Bronchial epithelial cell (primary cell): ENCODE data around the gene GPR153. TPM values are rescaled to one million over a fixed set of nuclear protein-coding genes. Genes with fewer than 3 reads are reported as not detected.

Experiments
- DNase-seq: peaks from one replicate; pipeline ENCODE4 v3.0.0-alpha.2; 2010; ENCODE audit warnings: low read depth
- FAIRE-seq: peaks from 2 replicates; lab custom pipeline; 2011; peaks lifted over from hg19 to GRCh38; lab: Jason Lieb, UNC
- H3K27me3 ChIP-seq: 2 replicates; pipeline ENCODE4 v1.5.1; 2011; ENCODE audit warnings: low read length; ENCODE audit not compliant: control insufficient read depth, insufficient read depth
- H3K36me3 ChIP-seq: 2 replicates; pipeline ENCODE4 v1.5.1; 2011; ENCODE audit warnings: low read length; ENCODE audit not compliant: control insufficient read depth, insufficient read depth
- H3K4me3 ChIP-seq: 2 replicates; pipeline ENCODE4 v1.5.1; 2011; ENCODE audit warnings: mild to moderate bottlenecking, low read depth, low read length, control low read depth
- CTCF ChIP-seq: IDR thresholded peaks from 2 replicates; pipeline ENCODE4 v1.5.1; 2011; ENCODE audit warnings: mild to moderate bottlenecking, moderate library complexity, low read length, control low read depth, inconsistent platforms; ENCODE audit not compliant: insufficient read depth, severe bottlenecking
- total RNA-seq: library from RNA; depleted of rRNA; stranded (reverse); fragments of >200 nt; gene quantifications from 2 replicates; pipeline ENCODE4 v1.2.1, GENCODE V29; 2014

GPR153 gene
- total RNA-seq, 1 donor from 2014 or later = 44.2 TPM

GRCh38 chr1:6241887-6242740 lies 18.8 kb downstream of the GPR153 start:
- Histone ChIP-seq H3K27me3 (peaks cover 31% of the 10 kb centered on the region), H3K4me3 (no peak overlapping the region), H3K36me3 (no peaks in the 10 kb centered on the region)
- no peak for TF ChIP-seq CTCF
- FAIRE-seq (no peak), DNase-seq (no peak)

DNA sequence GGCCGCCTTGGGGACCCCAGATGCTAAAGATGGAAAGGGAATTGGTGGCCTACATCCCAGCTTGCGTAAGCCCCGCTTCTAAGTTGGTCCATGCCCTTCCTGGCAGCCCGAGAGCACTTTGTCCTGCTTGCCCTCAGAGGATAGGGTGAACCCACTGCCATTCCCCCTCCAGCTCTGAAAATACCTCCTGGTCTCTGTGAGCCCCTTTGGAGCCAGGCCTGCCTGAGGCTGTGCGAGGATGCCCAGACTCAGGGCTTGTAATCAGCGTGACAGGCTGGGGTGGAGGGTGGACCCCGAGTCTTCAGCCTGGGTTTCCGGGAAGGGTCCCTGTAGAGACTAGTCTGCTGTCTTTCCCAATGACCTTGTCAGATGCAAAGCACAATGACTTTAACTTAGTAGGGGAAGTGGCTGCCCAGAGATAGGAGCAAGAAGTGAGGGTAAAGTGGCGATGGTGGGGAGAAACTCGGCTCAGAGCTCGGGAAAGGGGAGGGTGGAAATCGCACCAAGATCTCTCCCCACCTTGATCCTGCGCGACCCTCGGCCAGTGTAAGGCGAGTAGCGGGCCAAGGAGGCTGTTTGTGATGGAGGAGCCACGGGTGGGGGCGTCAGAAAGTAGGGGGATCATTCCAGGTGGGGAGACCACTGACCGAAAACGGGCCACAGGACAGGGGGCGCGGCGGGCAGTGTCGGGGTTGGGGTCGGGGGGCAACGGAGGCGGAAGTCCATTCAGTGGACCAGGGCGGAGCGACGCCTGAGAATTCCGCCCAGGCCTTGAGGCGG lies 19.6 kb downstream of the GPR153 start:
- DNase-seq (no peak), FAIRE-seq (peak; percentile 66)
- no peak overlapping the region for H3K4me3 ChIP-seq
- no peaks in the 10 kb centered on the region for H3K36me3 ChIP-seq
- no peak for TF ChIP-seq CTCF
- H3K27me3 ChIP-seq = peaks cover 31% of the 10 kb centered on the region

- DNase-seq (no peak), FAIRE-seq (no peak)
- no peaks in the 10 kb centered on the region for H3K36me3 ChIP-seq
- TF ChIP-seq CTCF = no peak
- peaks cover 31% of the 10 kb centered on the region for H3K27me3 ChIP-seq
- H3K4me3 ChIP-seq = no peak overlapping the region
Measured at GRCh38 chr1:6239950-6240768, 20.7 kb downstream of the GPR153 start.

GRCh38 chr1:6239213-6239752 lies 21.6 kb downstream of the GPR153 start:
- no peak overlapping the region for H3K4me3 ChIP-seq
- no peak for DNase-seq
- TF ChIP-seq CTCF = no peak
- peaks cover 1% of the 10 kb centered on the region for H3K36me3 ChIP-seq
- H3K27me3 ChIP-seq = peaks cover 26% of the 10 kb centered on the region
- no peak for FAIRE-seq

- DNase-seq = no peak
- peaks cover 7% of the 10 kb centered on the region for H3K36me3 ChIP-seq
- TF ChIP-seq CTCF = no peak
- peaks cover 10% of the 10 kb centered on the region for H3K27me3 ChIP-seq
- no peak overlapping the region for H3K4me3 ChIP-seq
- no peak for FAIRE-seq
Measured at GRCh38 chr1:6237093-6237492, 23.8 kb downstream of the GPR153 start.
